ENCODE results near the gene STMN1.

The STMN1 gene

GRCh38 chr1:25918615-25919014, 12.4 kb upstream of the STMN1 start:
- DNase-seq = no peak

GRCh38 chr1:25917996-25918395, 11.8 kb upstream of the STMN1 start:
- DNase-seq = no peak

- DNase-seq = no peak
Measured at GRCh38 chr1:25916460-25916859, 10.2 kb upstream of the STMN1 start.

DNA sequence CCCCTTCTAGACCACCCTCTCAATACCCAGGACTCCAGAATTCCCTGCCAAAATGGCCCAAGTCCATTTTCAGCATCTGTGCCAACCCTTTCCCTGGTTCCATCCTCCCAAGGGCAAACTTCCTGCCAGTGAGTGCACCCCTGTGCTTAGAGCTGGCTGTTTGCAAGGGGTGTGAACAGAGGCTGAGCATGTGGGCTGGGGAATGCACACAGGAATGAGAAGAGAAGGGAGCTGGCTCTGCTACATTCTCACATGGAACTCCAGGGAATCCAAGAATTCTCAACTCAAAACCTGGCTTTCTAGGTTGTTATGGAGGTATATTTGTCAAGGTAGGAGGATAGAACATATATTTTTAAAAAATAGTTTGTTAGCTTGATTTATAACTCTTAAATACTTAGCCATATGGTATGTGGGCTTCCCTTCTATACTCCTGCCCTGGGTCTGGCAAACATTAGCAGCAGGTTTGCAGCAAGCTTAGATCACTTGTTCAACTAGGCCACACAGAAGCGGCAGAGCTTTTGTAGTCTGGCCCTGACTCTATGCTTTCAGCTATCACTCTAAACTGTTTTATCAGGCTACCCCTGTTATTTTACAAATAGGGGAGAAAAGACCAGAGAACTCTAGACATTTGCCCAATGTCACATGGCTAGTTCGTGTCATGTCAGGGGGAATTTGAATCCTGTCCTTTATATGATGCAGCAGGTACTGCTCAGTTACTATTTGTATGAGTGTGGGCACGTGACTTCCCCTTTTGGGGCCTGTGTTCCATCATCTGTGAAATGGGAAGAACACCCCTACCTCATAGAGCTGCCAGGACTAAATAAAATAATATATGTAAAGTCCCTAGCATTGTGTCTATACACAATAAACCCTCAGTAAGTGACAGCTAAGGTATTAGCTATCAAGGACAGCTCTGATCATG, 8.1 kb upstream of the STMN1 start:
- no peak for DNase-seq

DNA sequence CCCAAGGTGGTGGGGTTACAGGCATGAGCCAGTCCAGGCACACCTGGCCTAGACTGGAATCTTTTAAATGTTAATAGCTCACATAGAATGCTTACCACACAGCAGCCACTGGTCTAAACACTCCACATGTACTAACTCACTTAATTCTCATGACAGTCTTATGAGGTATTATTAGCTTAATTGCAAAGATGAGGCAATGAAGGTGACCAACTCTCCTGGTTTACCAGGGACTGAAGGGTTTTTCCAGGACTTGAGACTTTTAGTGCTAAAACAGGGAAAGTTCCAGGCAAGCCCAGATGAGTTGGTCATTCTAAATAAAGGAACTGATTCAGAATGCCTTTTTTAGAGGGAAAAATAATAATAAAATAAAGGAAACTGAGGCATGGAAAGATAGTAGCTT, 7.0 kb upstream of the STMN1 start:
- no peak for DNase-seq

DNA sequence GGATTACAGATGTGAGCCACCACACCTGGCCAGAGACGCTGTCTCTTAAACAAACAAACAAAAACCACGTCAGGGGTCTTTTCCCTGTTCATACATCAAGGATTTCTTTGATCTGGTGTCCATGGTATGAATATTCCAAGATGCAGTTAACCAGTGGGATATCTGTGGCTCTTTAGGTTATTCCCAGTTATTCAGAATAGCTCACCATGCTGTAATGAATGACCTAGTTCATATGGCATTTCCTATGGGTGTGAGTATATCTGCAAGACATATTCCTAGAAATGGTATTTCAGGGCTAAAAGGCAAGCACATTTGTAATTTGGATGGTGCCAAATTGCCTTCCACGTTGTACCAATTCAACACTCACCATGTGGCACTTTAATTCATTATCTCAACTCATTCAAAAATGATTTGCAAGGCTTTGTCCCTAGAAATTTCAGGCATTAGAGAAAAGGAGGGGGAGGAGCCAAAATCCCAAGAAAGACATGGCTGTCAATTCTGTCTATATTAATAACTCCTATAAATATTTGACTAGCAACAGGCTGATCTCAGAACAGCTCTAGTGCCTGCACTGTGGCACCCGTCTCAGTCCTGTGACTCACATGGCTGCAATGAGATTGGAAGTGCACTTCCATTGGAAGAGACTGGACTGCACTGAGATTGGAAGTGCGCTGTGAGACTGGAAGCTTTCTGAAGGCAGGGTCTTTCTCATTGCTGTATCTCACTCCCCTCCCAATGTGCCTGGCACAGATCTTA, 6.0 kb upstream of the STMN1 start:
- no peak for DNase-seq

- no peak for DNase-seq
Measured at GRCh38 chr1:25911162-25911561, 4.9 kb upstream of the STMN1 start.

DNA sequence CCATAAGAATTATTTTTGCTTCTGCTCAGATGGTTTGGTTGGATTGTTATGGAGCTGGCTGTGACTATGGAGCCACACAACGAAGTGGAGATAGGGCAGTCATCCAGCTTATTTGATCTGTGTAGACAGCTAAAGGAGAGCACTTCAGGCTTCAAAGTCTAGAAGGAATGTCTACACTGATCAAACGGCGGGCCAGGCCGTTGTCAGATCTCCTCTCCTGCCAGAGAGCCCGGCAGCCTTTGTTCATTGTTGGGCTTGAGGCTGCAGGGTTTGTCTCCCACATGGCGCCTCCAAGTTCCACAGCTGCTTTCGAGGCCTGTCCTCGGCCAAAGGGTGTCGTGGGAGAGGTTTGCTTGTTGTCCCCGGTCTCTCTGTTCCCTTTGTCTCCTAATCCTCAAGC, 2.8 kb upstream of the STMN1 start:
- no peak for DNase-seq

DNA sequence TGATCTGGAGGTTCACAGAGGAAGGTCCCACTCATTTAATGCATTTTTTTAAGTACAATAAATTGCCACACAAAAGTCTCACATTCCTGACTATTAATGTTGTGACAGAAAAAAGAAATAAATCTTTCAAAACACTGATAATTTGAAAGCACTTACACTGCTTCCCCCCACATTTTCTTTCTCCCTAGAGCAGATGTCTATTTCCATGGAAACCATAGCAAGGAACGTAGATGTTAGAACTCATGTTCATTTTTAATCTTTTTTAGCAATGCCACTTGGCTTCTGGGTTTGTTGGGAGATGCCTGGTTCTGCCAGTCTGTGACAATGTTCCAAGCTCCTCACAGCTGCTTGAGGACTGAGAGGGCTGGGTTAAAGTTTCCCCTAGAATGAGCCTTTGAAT, 1.9 kb upstream of the STMN1 start:
- no peak for DNase-seq

GRCh38 chr1:25907601-25908000, 1.4 kb upstream of the STMN1 start:
- peak; percentile 74 for DNase-seq

DNA sequence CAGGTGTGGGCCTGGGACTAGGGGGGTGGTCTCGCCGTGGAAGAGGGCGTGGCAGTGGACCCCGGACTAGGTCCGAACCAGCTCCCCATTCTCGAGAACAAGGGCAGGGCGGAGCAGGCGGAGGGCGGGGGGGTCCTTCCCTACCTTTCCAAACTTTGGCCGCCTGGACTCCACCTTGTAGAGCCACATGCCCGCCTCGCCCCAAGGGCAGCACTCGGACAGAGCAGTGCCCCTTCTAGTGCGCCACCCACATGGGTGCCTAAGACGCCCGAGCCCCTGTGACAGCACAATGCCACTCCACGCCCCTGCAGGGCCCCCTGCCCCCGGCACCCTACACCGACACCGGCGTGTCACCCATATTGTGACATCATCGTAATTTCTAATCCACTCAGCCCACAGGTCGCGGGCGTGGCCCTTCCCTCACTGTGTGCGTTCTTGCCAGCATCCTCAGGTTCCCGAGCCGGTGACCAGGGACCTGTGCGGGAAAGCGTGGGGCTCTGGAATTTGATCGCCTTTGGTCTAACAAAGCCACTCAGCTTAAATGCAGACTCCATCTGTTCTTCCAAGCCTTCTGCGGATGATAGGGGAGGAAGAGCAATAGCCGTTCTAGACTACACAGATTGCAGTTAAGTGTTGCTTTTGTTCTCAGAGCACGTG, 553 bp upstream of the STMN1 start:
- DNase-seq = peak; percentile 83

- DNase-seq = peak; percentile 93
Measured at GRCh38 chr1:25904943-25905679, 1.1 kb downstream of the STMN1 start.

GRCh38 chr1:25903986-25904385, 2.2 kb downstream of the STMN1 start:
- no peak for DNase-seq

DNA sequence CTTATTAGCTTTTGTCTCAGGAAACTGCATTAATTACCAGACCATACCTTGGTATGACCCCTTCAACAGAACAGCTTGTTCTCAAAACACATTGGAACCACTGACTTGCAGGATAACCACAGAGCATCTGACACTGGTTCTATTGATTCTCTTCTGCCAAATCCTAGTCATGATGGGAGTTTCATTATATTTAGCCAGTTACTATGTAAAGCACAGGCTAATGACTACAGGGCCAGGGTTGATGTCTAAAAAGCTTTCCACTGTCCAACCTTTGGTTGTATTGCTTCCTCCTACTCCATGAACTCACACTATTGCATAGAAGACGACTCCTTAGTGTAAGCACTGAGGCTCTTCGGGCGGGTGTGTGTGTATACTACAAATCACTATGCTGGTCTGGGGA, 3.8 kb downstream of the STMN1 start:
- DNase-seq = no peak

DNA sequence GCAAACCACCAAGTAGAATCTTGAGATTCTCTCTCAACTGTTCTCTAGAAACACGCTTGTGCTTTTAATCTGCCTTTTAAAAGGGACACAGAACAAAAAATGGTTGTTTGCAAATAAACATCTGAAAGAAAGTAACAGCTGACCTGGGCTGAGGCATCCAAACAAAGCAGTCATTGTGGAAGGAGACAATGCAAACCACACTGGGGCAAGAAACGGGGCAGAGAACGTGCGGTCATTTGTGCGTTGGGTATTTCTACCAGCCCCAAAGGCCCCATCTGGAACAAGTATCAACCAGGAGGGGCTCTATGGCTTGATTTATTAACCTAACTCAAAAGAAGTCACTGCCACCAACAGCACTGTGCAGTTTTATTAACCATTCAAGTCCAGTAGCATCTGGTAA, 6.0 kb downstream of the STMN1 start:
- no peak for DNase-seq

- DNase-seq = peak; percentile 32
Measured at GRCh38 chr1:25899792-25900191, 6.4 kb downstream of the STMN1 start.

DNA sequence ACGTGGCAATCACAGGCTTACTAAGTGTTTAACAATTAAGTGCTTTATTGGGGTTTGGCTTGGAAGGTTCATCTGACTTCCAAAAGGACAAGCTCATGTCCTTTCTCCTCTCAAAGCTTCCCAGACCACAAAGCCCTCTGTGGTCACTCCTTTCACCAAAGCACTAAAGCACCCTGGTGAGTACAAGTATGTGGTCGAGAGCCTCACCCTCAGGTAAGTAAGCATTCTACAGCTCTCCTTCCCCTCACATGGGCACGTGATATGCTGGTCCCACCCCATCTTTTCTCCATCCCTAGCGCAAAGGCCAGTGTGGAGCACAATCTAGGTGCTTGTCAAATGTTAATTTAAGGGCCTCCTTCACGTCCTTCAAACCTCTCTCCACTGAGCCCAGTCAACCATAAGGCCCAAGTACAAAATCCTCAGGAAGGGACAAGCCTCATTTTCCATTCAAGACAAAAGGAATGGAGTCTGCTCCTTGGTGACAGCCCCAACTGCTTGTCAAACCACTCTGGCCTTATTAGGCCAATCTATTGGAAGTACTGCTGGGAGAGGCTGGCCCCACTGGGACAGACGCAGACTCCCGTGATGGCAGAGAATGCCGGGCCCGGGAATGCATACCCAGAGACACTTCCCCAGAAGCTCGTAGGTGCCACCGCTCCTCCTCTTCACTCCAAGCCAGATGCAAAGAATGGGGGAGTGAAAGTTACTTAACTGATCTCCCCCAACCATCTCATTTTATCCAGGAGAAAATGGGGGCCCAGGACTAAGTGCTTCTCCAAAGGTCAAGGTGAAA, 7.8 kb downstream of the STMN1 start:
- DNase-seq = peak; percentile 92

- no peak for DNase-seq
Measured at GRCh38 chr1:25897754-25898153, 8.5 kb downstream of the STMN1 start.

DNA sequence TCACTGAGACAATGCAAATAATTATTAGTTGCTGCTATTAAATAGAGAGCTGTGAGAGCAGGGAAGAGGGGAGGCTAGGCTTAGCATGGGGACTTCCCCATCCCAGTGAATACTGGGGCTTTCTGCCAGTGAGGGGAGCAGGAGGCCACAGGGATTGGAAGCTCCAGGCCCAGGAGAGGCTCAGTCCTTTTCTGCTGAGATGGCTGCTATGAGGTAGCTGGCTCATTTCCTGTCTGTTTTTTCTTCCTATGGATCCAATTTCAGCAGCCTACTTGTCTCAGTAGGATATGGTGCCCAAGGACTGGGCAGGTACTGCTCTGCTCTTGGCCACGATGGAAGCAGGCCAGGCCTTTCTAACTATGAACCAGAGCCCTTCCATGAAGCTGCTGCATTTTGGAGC, 10.0 kb downstream of the STMN1 start:
- DNase-seq = peak; percentile 2

GRCh38 chr1:25895365-25895990, 10.7 kb downstream of the STMN1 start:
- peak; percentile 58 for DNase-seq

DNA sequence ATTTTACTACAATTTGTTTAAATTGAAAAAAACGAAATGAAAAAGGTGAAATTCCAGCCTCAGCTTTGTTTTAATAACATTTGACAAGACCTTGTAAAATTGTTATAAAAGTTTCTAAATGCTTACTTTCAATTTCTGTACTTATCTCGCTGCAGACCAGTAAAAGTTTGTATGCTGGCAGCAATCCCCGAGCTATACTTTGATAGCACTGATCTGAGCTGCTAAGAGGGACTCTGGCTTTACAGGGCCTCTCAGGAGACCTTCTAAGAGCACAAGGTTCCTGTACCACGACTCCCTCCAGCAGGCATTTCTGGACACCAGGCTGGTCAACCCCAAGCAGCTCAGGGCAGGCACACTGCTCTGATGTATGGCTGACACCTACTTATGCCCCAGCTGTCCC, 13.1 kb downstream of the STMN1 start:
- DNase-seq = no peak

- no peak for DNase-seq
Measured at GRCh38 chr1:25891606-25892005, 14.6 kb downstream of the STMN1 start.
